H9 (cell line): ENCODE results near the gene MED22. TPM values are rescaled to one million over a fixed set of nuclear protein-coding genes. Genes with fewer than 3 reads are reported as not detected.

Experiments used
- DNase-seq: peaks from one replicate; pipeline ENCODE4 v3.0.0-alpha.2; 2017
- H2AFZ ChIP-seq: one replicate; pipeline ENCODE4 v1.6.1; 2013; ENCODE audit warnings: mild to moderate bottlenecking, low read length, control low read depth, moderate library complexity
- H2AK5ac ChIP-seq: 2 replicates; pipeline ENCODE4 v1.6.1; 2013; ENCODE audit warnings: low read length, control low read depth, mixed read lengths; ENCODE audit not compliant: insufficient read length
- H2BK120ac ChIP-seq: one replicate; pipeline ENCODE4 v1.6.1; 2013; ENCODE audit warnings: low read depth, mild to moderate bottlenecking, low read length, control low read depth, inconsistent platforms; ENCODE audit not compliant: poor library complexity, severe bottlenecking
- H2BK12ac ChIP-seq: 2 replicates; pipeline ENCODE4 v1.6.1; 2013; ENCODE audit warnings: low read length, control low read depth, mixed read lengths, low read depth; ENCODE audit not compliant: insufficient read length
- H2BK15ac ChIP-seq: 2 replicates; pipeline ENCODE4 v1.6.1; 2013; ENCODE audit warnings: low read depth, low read length, control low read depth
- H2BK20ac ChIP-seq: one replicate; pipeline ENCODE4 v1.6.1; 2013; ENCODE audit warnings: low read depth, mild to moderate bottlenecking, low read length, control low read depth, inconsistent platforms; ENCODE audit not compliant: poor library complexity, severe bottlenecking
- H2BK5ac ChIP-seq: 2 replicates; pipeline ENCODE4 v1.6.1; 2013; ENCODE audit warnings: low read length, control low read depth, mixed read lengths; ENCODE audit not compliant: insufficient read length
- H3K14ac ChIP-seq: 2 replicates; pipeline ENCODE4 v1.6.1; 2013; ENCODE audit warnings: low read length, control low read depth; ENCODE audit not compliant: insufficient read depth
- H3K18ac ChIP-seq: 2 replicates; pipeline ENCODE4 v1.6.1; 2013; ENCODE audit warnings: low read depth, mild to moderate bottlenecking, mixed read lengths, low read length, control low read depth; ENCODE audit not compliant: insufficient read length
- H3K23ac ChIP-seq: 2 replicates; pipeline ENCODE4 v1.6.1; 2013; ENCODE audit warnings: low read length, control low read depth, mixed read lengths, low read depth; ENCODE audit not compliant: insufficient read length
- H3K23me2 ChIP-seq: 2 replicates; pipeline ENCODE4 v1.6.1; 2013; ENCODE audit warnings: low read depth, mild to moderate bottlenecking, mixed read lengths, low read length, control low read depth; ENCODE audit not compliant: insufficient read length, poor library complexity, severe bottlenecking
- H3K27ac ChIP-seq: 2 replicates; pipeline ENCODE4 v1.5.1; 2013; ENCODE audit warnings: low read length, control low read depth, mixed read lengths, low read depth; ENCODE audit not compliant: insufficient read length
- H3K27me3 ChIP-seq: 2 replicates; pipeline ENCODE4 v1.6.1; 2013; ENCODE audit warnings: low read length, control low read depth, inconsistent platforms; ENCODE audit not compliant: insufficient read depth
- H3K4ac ChIP-seq: 2 replicates; pipeline ENCODE4 v1.6.1; 2013; ENCODE audit warnings: low read depth, mild to moderate bottlenecking, control low read depth, inconsistent platforms, low read length, moderate library complexity
- H3K4me1 ChIP-seq: 2 replicates; pipeline ENCODE4 v1.6.1; 2013; ENCODE audit warnings: low read length, control low read depth, inconsistent platforms; ENCODE audit not compliant: insufficient read depth
- H3K4me2 ChIP-seq: 2 replicates; pipeline ENCODE4 v1.6.1; 2013; ENCODE audit warnings: low read length, control low read depth, mixed read lengths; ENCODE audit not compliant: insufficient read length, insufficient read depth
- H3K56ac ChIP-seq: 2 replicates; pipeline ENCODE4 v1.6.1; 2013; ENCODE audit warnings: low read depth, mild to moderate bottlenecking, mixed read lengths, low read length, control low read depth; ENCODE audit not compliant: insufficient read length
- H3K79me1 ChIP-seq: 2 replicates; pipeline ENCODE4 v1.6.1; 2013; ENCODE audit warnings: low read depth, mild to moderate bottlenecking, moderate library complexity, low read length, control low read depth, inconsistent platforms; ENCODE audit not compliant: insufficient read depth, poor library complexity, severe bottlenecking
- H3K79me2 ChIP-seq: 2 replicates; pipeline ENCODE4 v1.6.1; 2013; ENCODE audit warnings: low read length, control low read depth, inconsistent platforms; ENCODE audit not compliant: insufficient read depth
- H3K9ac ChIP-seq: 2 replicates; pipeline ENCODE4 v1.6.1; 2013; ENCODE audit warnings: low read length, control low read depth, mixed read lengths; ENCODE audit not compliant: insufficient read length; ENCODE audit errors: extremely low read depth
- H3K9me3 ChIP-seq: one replicate; pipeline ENCODE4 v1.6.1; 2013; ENCODE audit warnings: low read depth, low read length, inconsistent platforms; ENCODE audit not compliant: control insufficient read depth
- H3T11ph ChIP-seq: one replicate; pipeline ENCODE4 v1.6.1; 2013; ENCODE audit warnings: mild to moderate bottlenecking, low read length, control low read depth, inconsistent platforms
- H4K20me1 ChIP-seq: one replicate; pipeline ENCODE4 v1.6.1; 2013; ENCODE audit not compliant: control insufficient read depth, insufficient read length, insufficient read depth
- H4K5ac ChIP-seq: 2 replicates; pipeline ENCODE4 v1.6.1; 2013; ENCODE audit warnings: low read depth, mild to moderate bottlenecking, mixed read lengths, low read length, control low read depth; ENCODE audit not compliant: insufficient read length
- H4K8ac ChIP-seq: replicated peaks from 2 replicates; pipeline ENCODE4 v1.6.1; 2013; ENCODE audit warnings: low read length, control low read depth, mixed read lengths, low read depth; ENCODE audit not compliant: insufficient read length
- H4K91ac ChIP-seq: 2 replicates; pipeline ENCODE4 v1.6.1; 2013; ENCODE audit warnings: low read depth, mild to moderate bottlenecking, moderate library complexity, mixed read lengths, low read length, control low read depth; ENCODE audit not compliant: insufficient read length
- H3K27ac Mint-ChIP-seq, 3 experiments: 2 replicates in 2 of 3; 3 replicates in 1 of 3; pipeline ENCODE4 v1.8.0; 2020 to 2021; ENCODE audit warnings: mixed read lengths in 3 of 3, mild to moderate bottlenecking in 1 of 3, moderate library complexity in 1 of 3
- H3K27me3 Mint-ChIP-seq: 2 replicates; pipeline ENCODE4 v1.8.0; 2021; ENCODE audit warnings: low read depth, mild to moderate bottlenecking, moderate library complexity, mixed read lengths
- H3K36me3 Mint-ChIP-seq, 3 experiments: 2 replicates in 2 of 3; 3 replicates in 1 of 3; pipeline ENCODE4 v1.8.0; 2020 to 2021; ENCODE audit warnings: low read depth in 3 of 3, mixed read lengths in 3 of 3; ENCODE audit not compliant: insufficient read depth in 1 of 3
- H3K4me1 Mint-ChIP-seq, 2 experiments: 2 replicates each; pipeline ENCODE4 v1.8.0; 2020; ENCODE audit warnings: mixed read lengths in 2 of 2
- H3K4me3 Mint-ChIP-seq, 2 experiments: 2 replicates in 1 of 2; 3 replicates in 1 of 2; pipeline ENCODE4 v1.8.0; 2020 to 2021; ENCODE audit warnings: mild to moderate bottlenecking in 2 of 2, mixed read lengths in 2 of 2, moderate library complexity in 1 of 2
- H3K9me3 Mint-ChIP-seq, 2 experiments: 2 replicates in 1 of 2; 3 replicates in 1 of 2; pipeline ENCODE4 v1.8.0; 2020; ENCODE audit warnings: mild to moderate bottlenecking in 2 of 2, mixed read lengths in 2 of 2, moderate library complexity in 1 of 2
- CTCF ChIP-seq: fragments of 200-600 bp; sonication (generic); conservative IDR thresholded peaks from 3 replicates; pipeline ENCODE4 v1.8.0; 2021; ENCODE audit warnings: antibody characterized with exemption, mild to moderate bottlenecking
- WGBS: extraction: QIAGEN DNeasy Blood & Tissue Kit; methylation state at CpG from one replicate; pipeline ENCODE4 v1.1.7; 2013; ENCODE audit warnings: missing lambda C conversion rate, low lambda C conversion rate, mixed read lengths; ENCODE audit not compliant: insufficient read length; ENCODE audit errors: extremely low coverage; 5-methylcytosine and 5-hydroxymethylcytosine counted together
- total RNA-seq: library from RNA; stranded (reverse); gene quantifications from 2 replicates; pipeline ENCODE4 v1.2.1, GENCODE V29; 2021

The MED22 gene
- total RNA-seq, 1 experiment from 2014 or later: 60.1 TPM

GRCh38 chr9:133375116-133375723 lies 27.3 kb upstream of the MED22 start:
- Histone ChIP-seq H4K91ac (no peak overlapping the region), H3K4ac (no peak overlapping the region), H3K27ac (no peak overlapping the region), H2BK15ac (no peak overlapping the region), H3T11ph (no peak overlapping the region), H4K5ac (no peak overlapping the region), H3K79me2 (peaks cover 38% of the 10 kb centered on the region; the same call in 1 of the 2 replicates), H3K79me1 (peaks cover 16% of the 10 kb centered on the region), H3K23ac (no peak overlapping the region), H2BK5ac (no peak overlapping the region), H4K20me1 (no peaks in the 10 kb centered on the region), H3K18ac (no peak overlapping the region), H2BK20ac (no peak overlapping the region), H3K9me3 (no peaks in the 10 kb centered on the region), H2BK120ac (no peak overlapping the region), H3K56ac (no peak overlapping the region), H4K8ac (no peak overlapping the region), H3K14ac (no peak overlapping the region), H2BK12ac (no peak overlapping the region), H3K4me2 (peak overlapping the region; percentile 98), H2AK5ac (no peak overlapping the region), H2AFZ (no peak overlapping the region), H3K23me2 (peaks cover 6% of the 10 kb centered on the region), H3K27me3 (no peaks in the 10 kb centered on the region), H3K4me1 (no peaks in the 10 kb centered on the region), H3K9ac (peak overlapping the region; percentile 75)
- Mint-ChIP-seq H3K4me1 (peaks cover 11 to 13% of the 10 kb centered on the region in 2 experiments), H3K27me3 (peaks cover 30% of the 10 kb centered on the region), H3K36me3 (peaks cover 15 to 36% (median 27%) of the 10 kb centered on the region in 3 experiments; a peak in 6 of 7 replicates), H3K27ac (peak overlapping the region; percentile 82 to 97 (median 95); a peak in 6 of 7 replicates), H3K4me3 (peak overlapping the region; percentile 95 to 98), H3K9me3 (peaks cover 3 to 4% of the 10 kb centered on the region in 2 experiments; a peak in 3 of 5 replicates)
- DNase-seq: no peak
- no CpG with 5 or more reads among the region's 39 CpGs for WGBS
- TF ChIP-seq CTCF: peak; percentile 31; the same call in 1 of the 3 replicates
